CD4-positive, alpha-beta T cell treated with Interleukin-15 for 1 hour (primary cell): ENCODE measurements around the gene ULK1.
A peak's percentile ranks its signal among the peaks of the same experiment; 100 is the strongest.
"Not testable (repeated sequence)": the region's sequence is repeated elsewhere in the genome, so short reads cannot be mapped to it uniquely, and the experiment has no call there.

ENCODE experiments used
- DNase-seq: peaks from one replicate; pipeline ENCODE4 v3.0.0-alpha.2; 2020

ULK1 gene

GRCh38 chr12:131946757-131947156, 52.3 kb downstream of the ULK1 start:
- DNase-seq: no peak

DNA sequence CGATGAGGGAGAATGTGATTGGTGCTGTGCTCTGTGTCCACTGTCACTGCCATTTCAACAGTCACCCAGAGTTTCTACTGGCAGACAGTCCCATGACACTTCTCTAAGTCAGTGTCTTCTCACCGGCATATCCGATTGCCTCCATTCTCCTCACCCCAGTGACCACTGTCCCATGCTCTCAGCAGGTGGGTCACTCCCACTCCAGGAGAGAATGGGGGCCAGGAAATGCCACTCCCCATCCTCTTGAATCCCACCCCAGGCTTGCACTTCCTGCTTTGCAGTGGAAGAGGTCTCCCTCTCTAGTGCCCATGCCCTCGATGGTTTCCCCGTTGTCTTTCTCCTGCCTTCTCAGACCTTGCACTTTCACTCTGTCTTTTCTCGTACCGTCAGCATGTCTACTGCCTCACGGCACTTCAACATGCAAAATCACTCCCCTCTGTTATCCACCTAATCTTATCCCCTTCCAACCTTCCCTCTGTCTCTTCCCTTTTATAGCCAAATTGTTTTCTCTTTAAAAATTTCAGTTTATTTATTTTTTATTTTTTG, 53.1 kb downstream of the ULK1 start:
- DNase-seq: no peak

DNA sequence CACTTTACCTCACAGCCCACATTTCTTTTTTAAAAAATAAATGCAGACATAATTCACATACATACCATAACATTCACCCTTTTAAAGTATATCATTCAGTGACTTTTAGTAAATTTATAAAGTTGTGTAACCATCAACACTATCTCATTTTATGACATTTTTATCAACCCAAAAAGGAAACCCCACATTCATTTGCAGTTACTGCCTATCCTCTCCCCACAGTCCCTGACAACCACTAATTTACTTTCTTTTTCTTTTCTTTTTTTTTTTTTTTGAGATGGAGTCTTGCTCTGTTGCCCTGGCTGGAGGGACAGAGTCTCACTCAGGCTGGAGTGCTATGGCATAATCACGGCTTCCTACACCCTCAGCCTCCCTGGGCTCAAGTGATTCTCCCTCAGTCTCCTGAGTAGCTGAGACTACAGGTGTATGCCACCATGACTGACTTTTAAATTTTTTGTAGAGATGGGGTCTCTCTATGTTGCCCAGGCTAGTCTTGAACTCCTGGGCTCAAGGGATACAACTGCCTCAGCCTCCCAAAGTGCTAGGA, 53.8 kb downstream of the ULK1 start:
- DNase-seq: no peak

- DNase-seq: not testable (repeated sequence)
Observed at GRCh38 chr12:131948713-131949430, 54.5 kb downstream of the ULK1 start.

DNA sequence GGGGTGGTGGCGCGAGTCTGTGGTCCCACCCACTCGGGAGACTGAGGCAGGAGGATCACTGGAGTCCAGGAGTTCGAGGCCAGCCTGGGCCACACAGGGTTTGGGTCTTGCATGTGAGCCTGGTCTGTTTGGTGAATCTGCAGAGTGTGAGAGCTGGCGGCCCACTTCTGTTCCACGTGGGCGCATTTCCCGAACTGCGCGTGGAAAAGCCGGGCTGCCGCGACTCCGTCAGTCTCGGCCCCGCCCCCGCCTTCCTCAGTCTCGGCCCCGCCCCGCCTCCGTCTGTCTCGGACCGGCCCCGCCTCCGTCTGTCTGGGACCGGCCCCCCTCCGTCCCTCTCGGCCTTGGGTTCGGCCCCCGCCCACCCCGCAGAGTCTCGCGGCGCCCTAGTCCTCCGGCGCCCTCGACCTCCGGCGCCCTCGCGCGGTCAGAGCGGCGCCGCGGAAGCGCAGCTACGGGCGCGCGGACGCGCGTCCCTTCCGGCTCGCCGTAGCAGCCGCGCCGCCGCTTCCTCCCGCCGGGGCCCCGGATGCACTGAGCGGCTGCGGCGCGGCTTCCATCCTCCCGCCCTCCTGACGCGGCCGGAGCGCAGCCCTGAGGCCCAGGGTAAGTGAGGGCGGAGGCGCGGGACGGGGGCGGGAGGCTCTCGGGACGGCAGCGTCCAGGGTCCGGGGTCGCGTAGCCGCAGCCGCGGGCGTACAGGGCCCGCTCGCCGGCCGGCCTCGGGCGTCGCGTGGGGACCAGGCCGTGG, 55.2 kb downstream of the ULK1 start, which contains the start of gene EP400:
Gene EP400 (plus strand): TSS at position 512 of the 751 bp plus-strand sequence. CDS start 10,678 bp downstream, outside the sequence.
- peak; percentile 92 for DNase-seq

- DNase-seq: no peak
Observed at GRCh38 chr12:131950182-131950913, 55.9 kb downstream of the ULK1 start.

DNA sequence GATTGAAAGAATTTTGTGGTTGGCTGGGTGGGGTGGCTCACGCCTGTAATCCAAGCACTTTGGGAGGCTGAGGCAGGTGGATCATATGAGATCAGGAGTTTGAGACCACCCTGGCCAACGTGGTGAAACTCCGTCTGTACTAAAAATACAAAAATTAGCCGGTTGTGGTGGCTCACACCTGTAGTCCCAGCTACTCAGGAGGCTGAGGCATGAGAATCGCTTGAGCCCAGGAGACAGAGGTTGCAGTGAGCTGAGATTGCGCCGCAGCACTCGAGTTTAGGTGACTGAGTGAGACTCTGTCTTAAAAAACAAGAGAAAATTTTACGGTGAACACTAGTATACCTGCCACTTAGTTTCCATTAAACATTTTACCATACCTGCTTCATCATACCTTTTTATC, 59.4 kb downstream of the ULK1 start:
- DNase-seq: not testable (repeated sequence)

DNA sequence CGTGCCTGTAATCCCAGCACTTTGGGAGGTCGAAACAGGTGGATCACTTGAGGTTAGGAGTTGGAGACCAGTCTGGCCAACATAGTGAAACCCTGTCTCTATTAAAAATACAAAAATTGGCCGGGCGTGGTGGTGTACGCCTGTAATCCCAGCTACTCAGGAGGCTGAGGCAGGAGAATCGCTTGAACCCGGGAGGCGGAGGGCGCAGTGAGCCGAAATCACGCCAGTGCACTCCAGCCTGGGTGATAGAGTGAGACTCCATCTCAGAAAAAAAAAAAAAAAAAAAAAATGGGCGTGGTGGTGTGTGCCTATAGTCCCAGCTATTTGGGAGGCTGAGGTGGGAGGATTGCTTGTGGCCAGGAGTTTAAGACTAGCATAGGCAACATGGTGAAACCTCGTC, 60.0 kb downstream of the ULK1 start:
- DNase-seq: not testable (repeated sequence)

GRCh38 chr12:131959116-131959515, 64.7 kb downstream of the ULK1 start:
- DNase-seq: no peak

DNA sequence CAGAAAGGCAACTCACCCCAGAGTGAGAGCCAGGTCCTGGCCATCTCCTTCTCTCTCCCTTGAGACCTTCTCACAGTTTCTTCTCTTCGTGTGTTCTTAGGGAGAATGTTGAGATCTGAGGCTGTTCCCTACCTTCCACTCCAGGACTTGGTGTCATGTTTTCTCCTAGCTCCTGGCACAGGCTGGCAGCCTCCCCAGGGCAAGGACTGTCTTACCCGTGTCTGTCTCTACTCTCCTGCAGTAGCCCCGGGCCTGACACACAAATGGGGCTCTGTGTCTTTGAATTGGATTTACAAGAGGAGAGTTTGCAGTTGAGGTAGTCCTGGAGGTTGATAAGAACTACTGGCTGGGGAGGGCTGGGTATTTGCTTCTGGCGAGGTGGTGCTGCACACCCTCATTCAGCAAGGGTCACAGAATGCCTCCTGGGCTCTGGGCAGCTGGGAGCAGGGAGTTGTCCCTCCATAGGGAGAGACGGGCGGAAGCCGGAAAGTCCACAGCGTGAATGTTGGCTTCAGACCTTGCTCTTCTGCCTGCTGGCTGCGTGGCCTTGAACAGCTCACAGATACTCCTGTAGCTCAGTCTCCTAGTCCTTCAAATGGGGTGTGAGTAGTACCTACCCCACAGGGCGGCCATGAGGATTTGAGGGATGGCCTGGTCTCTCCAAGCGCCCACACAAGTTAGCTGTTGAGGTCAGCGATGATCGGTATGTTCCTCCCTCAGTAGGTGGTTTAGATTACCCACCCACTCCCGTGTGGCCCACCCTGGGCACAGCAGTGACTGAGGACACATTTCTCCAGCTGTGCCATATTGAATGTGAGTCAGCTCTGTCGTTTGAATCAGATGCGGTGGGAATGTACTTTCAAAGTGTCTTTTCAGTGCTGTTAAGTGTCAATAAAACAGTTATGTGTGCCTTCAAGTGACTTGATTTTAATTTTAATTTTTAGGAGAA, 65.5 kb downstream of the ULK1 start:
- DNase-seq: no peak

DNA sequence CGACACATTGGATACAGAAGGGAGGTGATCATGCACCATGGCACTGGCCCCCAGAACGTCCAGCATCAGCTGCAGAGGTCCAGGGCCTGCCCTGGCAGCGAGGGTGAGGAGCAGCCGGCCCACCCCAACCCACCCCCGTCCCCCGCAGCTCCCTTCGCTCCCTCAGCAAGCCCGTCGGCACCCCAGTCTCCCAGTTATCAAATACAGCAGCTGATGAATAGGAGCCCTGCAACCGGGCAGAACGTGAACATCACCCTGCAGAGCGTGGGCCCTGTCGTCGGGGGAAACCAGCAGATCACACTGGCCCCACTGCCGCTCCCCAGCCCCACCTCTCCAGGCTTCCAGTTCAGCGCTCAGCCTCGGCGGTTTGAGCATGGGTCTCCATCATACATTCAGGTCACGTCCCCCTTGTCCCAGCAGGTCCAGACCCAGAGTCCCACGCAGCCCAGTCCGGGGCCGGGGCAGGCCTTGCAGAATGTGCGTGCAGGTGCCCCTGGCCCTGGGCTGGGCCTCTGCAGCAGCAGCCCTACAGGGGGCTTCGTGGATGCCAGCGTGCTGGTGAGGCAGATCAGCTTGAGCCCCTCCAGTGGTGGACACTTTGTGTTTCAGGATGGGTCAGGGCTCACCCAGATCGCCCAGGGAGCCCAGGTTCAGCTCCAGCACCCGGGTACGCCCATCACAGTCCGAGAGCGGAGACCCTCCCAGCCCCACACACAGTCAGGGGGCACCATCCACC, 66.3 kb downstream of the ULK1 start:
- not testable (repeated sequence) for DNase-seq

DNA sequence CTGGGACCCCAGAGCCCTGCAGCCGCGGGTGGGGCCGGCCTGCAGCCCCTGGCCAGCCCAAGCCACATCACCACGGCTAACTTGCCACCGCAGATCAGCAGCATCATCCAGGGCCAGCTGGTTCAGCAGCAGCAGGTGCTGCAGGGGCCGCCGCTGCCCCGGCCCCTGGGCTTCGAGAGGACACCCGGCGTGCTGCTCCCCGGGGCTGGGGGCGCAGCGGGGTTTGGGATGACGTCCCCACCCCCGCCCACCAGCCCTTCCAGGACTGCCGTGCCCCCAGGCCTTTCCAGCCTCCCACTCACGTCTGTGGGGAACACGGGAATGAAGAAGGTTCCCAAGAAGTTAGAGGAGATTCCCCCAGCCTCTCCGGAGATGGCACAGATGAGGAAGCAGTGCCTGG, 66.9 kb downstream of the ULK1 start:
- not testable (repeated sequence) for DNase-seq

- no peak for DNase-seq
Observed at GRCh38 chr12:131962069-131962468, 67.6 kb downstream of the ULK1 start.

DNA sequence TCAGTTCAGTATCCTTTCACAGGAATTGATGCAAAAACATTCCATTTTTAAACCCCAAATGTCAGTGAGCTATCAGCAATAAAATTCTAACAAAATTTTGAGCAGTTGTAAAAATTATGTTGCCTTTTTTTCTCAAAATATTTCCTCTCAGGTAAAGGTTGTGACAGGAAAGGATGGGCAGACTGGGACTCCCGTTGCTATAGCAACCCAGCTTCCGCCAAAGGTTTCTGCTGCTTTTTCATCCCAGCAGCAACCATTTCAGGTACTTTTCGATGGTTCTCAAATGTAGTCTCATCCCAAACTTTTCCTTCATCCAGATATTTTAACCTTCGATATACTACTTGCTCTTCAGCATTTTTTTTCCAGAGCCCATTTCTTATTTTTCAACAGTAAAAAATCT, 69.0 kb downstream of the ULK1 start:
- DNase-seq: no peak

- DNase-seq: no peak
Observed at GRCh38 chr12:131965073-131965472, 70.7 kb downstream of the ULK1 start.

GRCh38 chr12:131971226-131971625, 76.8 kb downstream of the ULK1 start:
- no peak for DNase-seq
